ENCODE results near the gene SHANK2.
"Not testable (repeated sequence)": the region's sequence is repeated elsewhere in the genome, so short reads cannot be mapped to it uniquely, and the experiment has no call there.

Gene SHANK2

DNA sequence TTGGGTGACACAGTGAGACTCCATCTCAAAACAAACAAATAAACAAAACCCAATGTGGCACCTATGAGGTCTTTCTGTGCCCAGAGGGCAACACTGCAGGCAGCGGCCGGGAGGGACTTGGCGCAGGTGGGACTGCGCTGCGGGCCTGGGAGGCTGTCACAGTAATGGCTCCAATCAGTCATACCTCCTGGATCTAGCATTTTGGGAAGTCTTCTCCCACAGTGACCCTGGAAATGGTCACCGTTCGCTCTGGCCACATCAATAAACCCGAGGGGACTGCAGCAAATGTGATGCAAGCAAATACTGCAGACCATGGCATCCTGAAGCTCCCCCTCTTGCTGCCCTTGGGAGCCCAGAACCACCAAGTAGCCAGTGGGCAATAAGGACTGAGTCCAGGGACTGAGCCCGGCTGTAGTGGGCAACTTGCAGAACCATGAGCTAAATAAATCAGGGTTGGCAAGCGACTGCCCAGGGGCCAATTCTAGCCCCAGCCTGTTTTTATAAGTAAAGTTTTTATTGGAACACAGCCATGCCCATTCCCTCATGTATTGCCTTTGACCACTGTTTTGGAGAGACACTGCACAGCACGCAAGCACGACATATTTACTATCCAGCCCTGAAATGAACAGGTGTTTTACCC is 15.4 kb downstream of the SHANK2 start:
- 0 out of 2 replicates have a peak overlapping the region, but pooled peaks have one; percentile 8 for H3K27ac ChIP-seq
- TF ChIP-seq, protein P1, sequence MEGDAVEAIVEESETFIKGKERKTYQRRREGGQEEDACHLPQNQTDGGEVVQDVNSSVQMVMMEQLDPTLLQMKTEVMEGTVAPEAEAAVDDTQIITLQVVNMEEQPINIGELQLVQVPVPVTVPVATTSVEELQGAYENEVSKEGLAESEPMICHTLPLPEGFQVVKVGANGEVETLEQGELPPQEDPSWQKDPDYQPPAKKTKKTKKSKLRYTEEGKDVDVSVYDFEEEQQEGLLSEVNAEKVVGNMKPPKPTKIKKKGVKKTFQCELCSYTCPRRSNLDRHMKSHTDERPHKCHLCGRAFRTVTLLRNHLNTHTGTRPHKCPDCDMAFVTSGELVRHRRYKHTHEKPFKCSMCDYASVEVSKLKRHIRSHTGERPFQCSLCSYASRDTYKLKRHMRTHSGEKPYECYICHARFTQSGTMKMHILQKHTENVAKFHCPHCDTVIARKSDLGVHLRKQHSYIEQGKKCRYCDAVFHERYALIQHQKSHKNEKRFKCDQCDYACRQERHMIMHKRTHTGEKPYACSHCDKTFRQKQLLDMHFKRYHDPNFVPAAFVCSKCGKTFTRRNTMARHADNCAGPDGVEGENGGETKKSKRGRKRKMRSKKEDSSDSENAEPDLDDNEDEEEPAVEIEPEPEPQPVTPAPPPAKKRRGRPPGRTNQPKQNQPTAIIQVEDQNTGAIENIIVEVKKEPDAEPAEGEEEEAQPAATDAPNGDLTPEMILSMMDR (conservative IDR thresholded peaks at IDR 0.05), result no peak

- TF ChIP-seq, protein P1 (conservative IDR thresholded peaks at IDR 0.05), result no peak
- no peak overlapping the region for H3K27ac ChIP-seq
These were observed 16.7 kb downstream of the SHANK2 start for GRCh38 chr11:71235719-71236118.

DNA sequence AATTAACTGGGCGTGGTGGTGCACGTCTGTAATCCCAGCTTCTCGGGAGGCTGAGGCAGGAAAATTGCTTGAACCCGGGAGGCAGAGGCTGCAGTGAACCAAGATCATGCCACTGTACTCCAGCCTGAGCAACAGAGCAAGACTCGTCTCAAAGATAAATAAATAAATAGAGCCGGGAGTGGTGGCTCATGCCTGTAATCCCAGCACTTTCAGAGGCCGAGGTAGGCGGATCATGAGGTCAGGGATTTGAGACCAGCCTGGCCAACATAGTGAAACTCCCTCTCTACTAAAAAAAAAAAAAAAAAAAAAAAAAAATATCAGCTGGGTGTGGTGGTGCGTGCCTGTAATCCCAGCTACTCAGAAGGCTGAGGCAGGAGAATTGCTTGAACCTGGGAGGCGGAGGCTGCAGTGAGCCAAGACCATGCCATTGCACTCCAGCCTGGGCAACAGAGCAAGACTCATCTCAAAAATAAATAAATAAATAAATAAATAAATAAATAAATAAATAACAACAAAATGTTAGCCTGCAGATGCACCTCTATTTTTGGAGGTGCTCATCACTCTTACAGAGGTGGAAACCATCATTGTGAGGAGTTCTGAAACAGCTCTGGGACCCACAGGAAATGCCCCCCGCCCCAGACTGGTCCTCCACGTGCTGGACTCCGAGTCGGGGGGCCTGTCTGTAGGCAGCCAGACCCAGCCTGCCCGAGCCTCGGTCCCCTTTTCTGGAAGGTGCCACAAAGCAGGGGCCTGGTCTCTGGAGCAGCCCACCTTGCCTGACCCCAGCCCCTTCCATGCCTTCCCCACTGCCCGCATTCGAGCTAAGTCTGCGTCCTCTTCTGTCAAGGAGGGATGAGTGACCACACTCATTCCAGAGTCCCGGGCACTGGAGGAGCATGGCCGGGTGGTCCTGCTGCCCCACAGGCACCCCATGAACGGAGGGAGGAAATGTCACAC is 18.2 kb downstream of the SHANK2 start:
- not testable (repeated sequence) for H3K27ac ChIP-seq

DNA sequence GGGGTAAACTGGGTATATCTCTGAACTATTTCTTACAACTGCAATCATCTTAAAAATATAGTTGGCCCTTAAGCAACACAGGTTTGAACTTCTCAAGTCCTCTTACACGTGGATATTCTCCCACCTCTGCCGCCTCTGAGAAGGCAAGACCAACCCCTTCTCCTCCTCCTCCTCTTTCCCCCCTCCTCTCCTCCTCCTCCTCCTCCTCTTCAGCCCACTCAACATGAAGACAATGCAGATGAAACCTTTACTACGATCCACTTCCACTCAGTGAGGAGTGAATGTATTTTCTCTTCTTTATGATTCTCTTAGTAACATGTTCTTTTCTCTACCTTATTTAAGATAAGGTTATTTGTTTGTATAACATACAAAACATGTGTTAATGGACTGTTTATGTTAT is 20.0 kb downstream of the SHANK2 start:
- no peak overlapping the region for H3K27ac ChIP-seq
- TF ChIP-seq, protein P1 (conservative IDR thresholded peaks at IDR 0.05), result no peak

DNA sequence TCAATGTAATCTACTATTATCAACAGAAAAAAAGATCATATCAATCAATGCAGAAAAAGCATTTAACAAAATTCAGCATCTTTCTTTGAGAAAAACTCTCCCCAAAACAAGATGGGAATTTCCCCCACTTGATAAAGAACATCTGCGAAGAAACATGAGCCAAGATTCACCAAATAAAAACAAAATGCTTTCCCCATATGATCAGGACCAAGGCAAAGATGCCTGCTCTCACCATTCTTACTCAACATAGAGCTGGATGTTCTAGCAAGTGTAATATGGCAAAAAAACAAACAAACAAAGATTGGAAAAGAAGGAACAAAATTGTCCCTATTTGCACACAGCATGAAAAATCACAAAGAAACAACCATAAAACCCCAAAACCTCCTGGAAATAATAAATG is 23.4 kb downstream of the SHANK2 start:
- no peak overlapping the region for H3K27ac ChIP-seq
- TF ChIP-seq, protein P1 (conservative IDR thresholded peaks at IDR 0.05), result no peak

DNA sequence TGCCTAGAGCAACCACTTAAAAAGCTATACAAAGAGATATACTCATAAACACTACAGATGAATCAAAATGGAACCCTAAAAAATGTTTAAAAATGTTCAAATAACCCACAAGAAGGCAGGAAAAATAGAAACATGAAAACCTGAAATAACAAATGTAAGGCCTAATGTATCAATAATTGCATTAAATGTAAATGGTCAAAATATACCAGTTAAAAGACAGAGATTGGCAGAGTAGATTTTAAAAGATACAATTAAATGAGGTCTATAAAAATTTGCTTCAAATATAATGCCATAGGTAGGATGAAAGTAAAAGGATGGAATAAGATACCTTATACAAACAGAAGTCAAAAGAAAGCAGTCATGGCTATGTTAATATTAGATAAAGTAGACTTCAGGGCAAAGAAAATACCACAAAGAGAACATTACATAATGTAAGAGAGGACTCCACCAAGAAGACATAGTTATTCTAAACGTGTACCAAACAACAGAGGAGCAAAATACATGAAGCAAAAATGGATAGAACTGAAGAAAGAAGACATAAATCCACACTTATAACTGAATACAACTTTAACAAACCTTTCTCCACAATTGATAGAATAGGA is 25.2 kb downstream of the SHANK2 start:
- TF ChIP-seq, protein P1 (conservative IDR thresholded peaks at IDR 0.05), result no peak
- H3K27ac ChIP-seq, result no peak overlapping the region

DNA sequence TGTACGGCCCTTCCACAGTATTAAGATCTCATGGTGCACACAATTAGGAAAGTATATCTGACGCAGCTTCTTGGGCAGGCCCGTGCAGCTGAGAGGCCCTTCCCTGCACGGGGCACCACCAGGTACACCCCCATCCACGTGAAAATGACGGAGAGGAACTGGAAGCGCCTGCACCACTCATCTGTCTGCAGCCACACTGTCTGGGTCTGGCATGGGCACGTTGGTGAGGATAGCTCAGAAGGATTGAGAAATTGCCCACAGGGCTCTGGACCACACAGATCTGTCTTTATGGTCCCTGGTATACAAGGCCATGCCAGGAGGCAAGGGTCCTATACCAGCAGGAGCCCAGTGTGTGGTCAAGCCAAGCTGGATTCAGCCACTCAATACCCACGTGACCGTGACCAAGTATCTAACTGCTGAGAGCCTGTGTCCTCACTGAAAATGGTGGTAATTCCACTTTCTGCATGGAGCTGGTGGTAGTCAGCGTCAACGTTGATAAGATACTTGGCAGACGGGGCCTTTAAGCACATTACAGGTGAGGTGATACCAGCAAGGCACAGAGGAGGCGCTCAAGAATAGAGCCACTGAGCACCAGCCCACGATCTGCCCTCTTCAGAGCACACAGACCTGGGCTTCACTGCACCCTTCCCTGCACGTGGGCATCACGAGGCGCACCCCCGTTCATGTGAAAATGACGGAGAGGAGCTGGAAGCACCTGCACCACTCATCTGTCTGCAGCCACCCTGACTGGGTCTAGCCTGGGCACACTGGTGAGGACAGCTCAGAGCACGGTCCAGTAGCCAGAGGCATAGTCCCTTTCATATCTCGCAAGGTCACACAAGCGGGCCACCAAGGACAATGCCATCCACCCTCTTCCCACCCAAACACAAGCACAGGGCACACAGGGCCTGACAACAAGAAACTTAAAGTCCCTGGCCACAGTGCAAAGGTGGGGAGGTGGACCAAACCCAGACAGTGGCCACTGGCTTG is 28.4 kb downstream of the SHANK2 start:
- TF ChIP-seq, protein P1 (conservative IDR thresholded peaks at IDR 0.05), result no peak
- no peak overlapping the region for H3K27ac ChIP-seq
